Activated CD8-positive, alpha-beta memory T cell treated with anti-CD3 and anti-CD28 coated beads, Interleukin-2, amount 10 ng/mL, durations not matched to agents 7 days and 5 days (primary cell): ENCODE results near the gene BDP1. TPM values are rescaled to one million over a fixed set of nuclear protein-coding genes. Genes with fewer than 3 reads are reported as not detected.
"Not testable (repeated sequence)": the region's sequence is repeated elsewhere in the genome, so short reads cannot be mapped to it uniquely, and the experiment has no call there.

Source experiments
- ATAC-seq: fragments of 150-1000 bp; cut with Tn5 transposase; one replicate; pipeline ENCODE4 v1.10.0; 2021; ENCODE audit warnings: moderate library complexity
- CTCF ChIA-PET: fragments of 350-600 bp; sonication (Branson Sonifier 250); formaldehyde crosslinking; loops from one replicate; lab custom pipeline; 2021; ENCODE audit warnings: antibody characterized with exemption; lab: Charles Lee
- DNase-seq: peaks from one replicate; pipeline ENCODE4 v3.0.0-alpha.2; 2020
- H3K27ac Mint-ChIP-seq: one replicate; pipeline ENCODE4 v1.8.0; 2021; ENCODE audit warnings: mild to moderate bottlenecking, mixed read lengths
- H3K27me3 Mint-ChIP-seq: one replicate; pipeline ENCODE4 v1.8.0; 2021; ENCODE audit warnings: mixed read lengths
- H3K36me3 Mint-ChIP-seq: one replicate; pipeline ENCODE4 v1.8.0; 2021; ENCODE audit warnings: mild to moderate bottlenecking, mixed read lengths
- H3K4me1 Mint-ChIP-seq: one replicate; pipeline ENCODE4 v1.8.0; 2021; ENCODE audit warnings: mixed read lengths
- H3K4me3 Mint-ChIP-seq: one replicate; pipeline ENCODE4 v1.8.0; 2021; ENCODE audit warnings: mild to moderate bottlenecking, moderate library complexity, mixed read lengths
- H3K9me3 Mint-ChIP-seq: one replicate; pipeline ENCODE4 v1.8.0; 2022; ENCODE audit warnings: low read depth, mixed read lengths
- total RNA-seq, 2 experiments: library from RNA; stranded (reverse); gene quantifications; one replicate each; pipeline ENCODE4 v1.2.3, GENCODE V29; 2021

BDP1 gene
- total RNA-seq, 2 experiments from 2014 or later: 36.0 to 37.9 TPM

DNA sequence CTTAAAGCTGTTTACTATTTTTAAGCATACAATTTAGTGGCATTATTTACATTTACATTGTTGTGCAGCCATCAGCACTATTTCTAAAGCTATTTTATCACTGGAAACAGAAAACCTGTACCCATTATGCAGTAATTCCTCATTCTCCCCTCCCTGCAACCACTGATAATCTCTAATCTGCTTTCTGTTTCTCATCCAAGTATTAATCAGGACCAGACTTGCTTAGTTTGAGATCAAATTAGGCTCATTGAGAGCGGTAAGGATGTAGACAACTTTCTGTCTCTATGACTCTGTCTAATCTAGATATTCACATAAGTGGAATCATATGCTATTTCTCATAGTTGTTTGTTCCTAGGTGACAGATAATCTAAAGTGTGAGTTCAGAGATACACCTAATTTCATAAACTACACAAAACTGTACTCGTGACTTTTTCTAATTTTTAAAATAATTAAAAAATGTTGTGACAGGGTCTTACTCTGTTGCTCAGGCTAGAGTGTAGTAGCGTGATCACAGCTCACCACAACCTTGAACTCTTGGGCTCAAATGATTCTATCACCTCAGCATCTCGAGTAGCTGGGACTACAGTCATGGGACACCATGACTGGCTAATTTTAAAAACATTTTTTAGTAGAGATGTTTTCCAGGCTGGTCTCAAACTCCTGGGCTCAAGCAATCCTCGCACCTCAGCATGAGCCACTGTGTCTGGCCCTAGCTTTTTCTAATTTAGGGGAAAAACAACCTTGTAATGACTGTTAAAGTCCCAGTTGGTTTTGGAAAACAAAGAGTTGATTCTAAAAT lies 37.6 kb downstream of the BDP1 start:
- Mint-ChIP-seq H3K4me3 (no peak overlapping the region), H3K27me3 (no peaks in the 10 kb centered on the region), H3K4me1 (no peaks in the 10 kb centered on the region), H3K36me3 (peaks cover 51% of the 10 kb centered on the region), H3K9me3 (no peaks in the 10 kb centered on the region), H3K27ac (no peak overlapping the region)
- ATAC-seq (no peak), DNase-seq (no peak)
- CTCF ChIA-PET: interaction anchor here (0.7 to 1.5 kb wide), 2 partner anchors 17 to 108 kb away, joined by 3 to 4 read pairs; no protein-coding TSS in a partner anchor

DNA sequence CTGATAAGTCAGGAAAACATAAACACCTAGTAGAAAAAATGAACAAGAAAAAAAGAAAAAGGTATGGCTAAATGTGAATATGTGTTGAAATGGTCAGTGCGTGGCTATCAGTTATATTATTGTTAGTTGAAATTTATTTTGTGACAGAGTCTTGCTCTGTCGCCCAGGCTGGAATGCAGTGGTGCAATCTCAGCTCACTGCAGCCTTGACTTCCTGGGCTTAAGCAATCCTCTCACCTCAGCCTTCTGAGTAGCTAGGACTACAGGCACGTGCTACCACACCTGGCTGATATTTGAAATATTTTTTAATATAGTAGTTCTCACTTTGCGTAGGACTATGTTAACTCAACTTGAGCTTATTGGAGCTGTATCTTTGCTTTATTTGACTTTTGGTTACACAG lies 38.8 kb downstream of the BDP1 start:
- H3K36me3 Mint-ChIP-seq: peaks cover 48% of the 10 kb centered on the region
- H3K27me3 Mint-ChIP-seq, CTCF ChIA-PET, H3K4me3 Mint-ChIP-seq, DNase-seq, ATAC-seq, H3K4me1 Mint-ChIP-seq, H3K9me3 Mint-ChIP-seq, H3K27ac Mint-ChIP-seq: not testable (repeated sequence)

DNA sequence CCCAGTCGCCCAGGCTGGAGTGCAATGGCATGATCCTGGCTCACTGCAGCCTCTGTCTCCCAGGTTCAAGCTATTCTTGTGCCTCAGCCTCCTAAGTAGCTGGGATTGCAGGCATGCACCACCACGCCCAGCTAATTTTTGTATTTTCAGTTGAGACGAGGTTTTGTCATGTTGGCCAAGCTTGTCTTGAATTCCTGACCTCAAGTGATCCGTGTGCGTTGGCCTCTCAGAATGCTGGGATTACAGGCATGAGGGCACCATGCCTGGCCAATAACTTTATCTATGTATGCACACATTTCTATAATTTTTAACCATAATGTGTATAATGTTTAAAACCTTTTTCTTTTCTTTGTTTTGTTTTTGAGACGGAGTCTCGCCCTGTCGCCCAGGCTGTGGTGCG lies 43.3 kb downstream of the BDP1 start:
- not testable (repeated sequence) for DNase-seq, H3K27ac Mint-ChIP-seq, ATAC-seq, H3K9me3 Mint-ChIP-seq, H3K4me1 Mint-ChIP-seq, H3K27me3 Mint-ChIP-seq, H3K4me3 Mint-ChIP-seq
- CTCF ChIA-PET: interaction anchor here (1.2 kb wide), 1 partner anchor 16 kb away, joined by 3 read pairs; no protein-coding TSS in a partner anchor
- peaks cover 42% of the 10 kb centered on the region for H3K36me3 Mint-ChIP-seq

DNA sequence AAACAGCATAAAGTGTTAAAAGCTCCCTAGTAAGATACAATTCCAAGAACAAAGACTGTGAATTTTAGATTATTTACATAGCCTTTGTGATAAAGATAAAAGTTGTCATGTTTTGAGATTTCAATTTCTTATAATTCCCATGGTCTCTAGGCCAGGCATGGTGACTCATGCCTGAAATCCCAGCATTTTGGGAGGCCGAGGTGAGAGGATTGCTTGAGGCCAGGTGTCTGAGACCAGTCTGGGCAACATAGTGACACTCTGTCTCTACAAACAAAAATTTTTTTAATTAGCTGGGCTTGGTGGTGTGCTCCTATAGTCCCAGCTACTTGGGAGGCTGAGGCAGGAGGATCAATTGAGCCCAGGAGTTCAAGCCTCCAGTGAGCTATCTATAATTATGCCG lies 48.1 kb downstream of the BDP1 start:
- Mint-ChIP-seq H3K36me3 (peaks cover 51% of the 10 kb centered on the region), H3K4me1 (peaks cover 1% of the 10 kb centered on the region), H3K27ac (no peak overlapping the region), H3K4me3 (no peak overlapping the region), H3K27me3 (no peaks in the 10 kb centered on the region), H3K9me3 (no peaks in the 10 kb centered on the region)
- ATAC-seq (no peak), DNase-seq (no peak)
- CTCF ChIA-PET: interaction anchor here (1.7 kb wide), 1 partner anchor 12 kb away, joined by 4 read pairs; no protein-coding TSS in a partner anchor

DNA sequence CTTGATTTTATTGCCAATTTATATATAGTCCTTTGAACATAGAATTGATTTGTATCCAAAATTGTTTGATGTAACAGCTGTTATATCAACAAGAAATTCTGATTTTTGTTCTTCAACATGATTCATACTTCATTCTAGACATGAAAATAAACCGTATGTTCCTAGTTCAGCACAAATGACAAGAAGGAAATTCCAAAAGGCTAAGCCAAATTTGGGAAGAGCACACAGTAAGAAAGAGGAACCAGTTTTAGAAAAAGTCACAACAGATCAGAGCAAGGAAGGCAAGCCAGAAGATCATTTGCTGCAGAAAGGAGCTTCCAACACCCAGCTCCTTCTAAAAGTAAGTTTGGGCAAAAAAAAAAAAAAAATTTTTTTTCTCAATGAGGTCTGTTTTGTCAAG lies 66.7 kb downstream of the BDP1 start:
- Mint-ChIP-seq H3K27me3 (no peaks in the 10 kb centered on the region), H3K4me1 (no peaks in the 10 kb centered on the region), H3K4me3 (no peak overlapping the region), H3K36me3 (peaks cover 48% of the 10 kb centered on the region), H3K9me3 (no peaks in the 10 kb centered on the region), H3K27ac (no peak overlapping the region)
- DNase-seq (no peak), ATAC-seq (no peak)
- CTCF ChIA-PET: interaction anchor here (1.4 to 1.8 kb wide), 2 partner anchors 9 to 47 kb away, joined by 3 to 6 read pairs; no protein-coding TSS in a partner anchor

DNA sequence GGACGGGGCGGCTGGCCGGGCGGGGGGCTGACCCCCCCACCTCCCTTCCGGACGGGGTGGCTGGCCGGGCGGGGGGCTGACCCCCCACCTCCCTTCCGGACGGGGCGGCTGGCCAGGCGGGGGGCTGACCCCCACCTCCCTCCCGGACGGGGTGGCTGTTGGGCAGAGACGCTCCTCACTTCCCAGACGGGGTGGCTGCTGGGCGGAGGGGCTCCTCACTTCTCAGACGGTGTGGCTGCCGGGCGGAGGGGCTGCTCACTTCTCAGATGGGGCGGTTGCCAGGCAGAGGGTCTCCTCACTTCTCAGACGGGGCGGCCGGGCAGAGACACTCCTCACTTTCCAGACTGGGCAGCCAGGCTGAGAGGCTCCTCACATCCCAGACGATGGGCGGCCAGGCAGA lies 70.2 kb downstream of the BDP1 start:
- CTCF ChIA-PET: interaction anchor here (0.7 kb wide), 1 partner anchor 28 kb away, joined by 3 read pairs; no protein-coding TSS in a partner anchor
- H3K27ac Mint-ChIP-seq, H3K4me3 Mint-ChIP-seq, H3K27me3 Mint-ChIP-seq, ATAC-seq, H3K4me1 Mint-ChIP-seq, DNase-seq, H3K9me3 Mint-ChIP-seq: not testable (repeated sequence)
- H3K36me3 Mint-ChIP-seq: peaks cover 46% of the 10 kb centered on the region

DNA sequence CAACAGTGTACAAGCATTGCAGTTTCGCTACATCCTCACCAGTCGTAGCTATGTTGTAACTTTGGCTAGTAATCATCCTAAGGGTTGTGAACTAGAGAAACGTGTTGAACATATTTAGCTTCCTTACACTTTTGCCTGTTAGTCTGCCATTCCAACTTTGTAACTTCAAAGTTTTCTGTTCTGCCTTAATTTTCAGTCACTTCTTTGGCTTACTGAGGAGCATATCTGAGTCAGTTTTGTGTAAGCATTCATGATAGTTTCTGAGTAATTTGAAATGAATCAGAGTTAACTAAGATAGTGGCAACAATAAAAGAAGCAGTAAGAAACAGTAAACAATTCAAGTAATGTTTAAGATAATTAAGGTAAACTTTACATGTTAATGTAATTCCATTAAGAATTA lies 72.8 kb downstream of the BDP1 start:
- H3K36me3 Mint-ChIP-seq: peaks cover 42% of the 10 kb centered on the region
- H3K27ac Mint-ChIP-seq: no peak overlapping the region
- H3K27me3 Mint-ChIP-seq: no peaks in the 10 kb centered on the region

DNA sequence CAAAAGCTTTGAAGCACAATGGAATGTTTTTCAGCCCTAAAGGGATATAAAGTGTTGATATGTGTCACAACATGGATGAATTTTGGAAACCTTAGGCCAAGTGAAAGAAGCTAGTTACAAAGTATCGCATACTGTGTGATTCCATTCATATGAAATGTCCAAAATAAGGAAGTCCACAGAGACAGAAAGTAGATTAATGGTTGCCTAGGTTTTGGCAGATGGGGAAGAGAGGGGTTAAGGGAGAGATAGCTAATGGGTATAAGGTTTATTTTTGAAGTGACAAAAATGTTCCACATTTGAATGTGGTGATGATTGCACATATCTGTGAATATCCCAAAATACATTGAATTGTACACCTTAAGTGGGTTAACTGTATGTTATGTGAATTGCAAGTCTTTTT lies 74.2 kb downstream of the BDP1 start:
- Mint-ChIP-seq H3K27ac (peak overlapping the region; percentile 57), H3K4me1 (peaks cover 12% of the 10 kb centered on the region), H3K9me3 (no peaks in the 10 kb centered on the region), H3K4me3 (no peak overlapping the region), H3K36me3 (peaks cover 45% of the 10 kb centered on the region), H3K27me3 (no peaks in the 10 kb centered on the region)
- DNase-seq: no peak
- CTCF ChIA-PET: interaction anchor here (1.4 kb wide), 1 partner anchor 74 kb away, joined by 3 read pairs; the partner anchor contains the start of gene BDP1
- ATAC-seq: no peak

More for the DNA sequence above, 72.8 kb downstream of the BDP1 start:
- Mint-ChIP-seq H3K9me3 (no peaks in the 10 kb centered on the region), H3K4me1 (peaks cover 4% of the 10 kb centered on the region), H3K4me3 (no peak overlapping the region)
- DNase-seq: no peak
- CTCF ChIA-PET: interaction anchor here (1.5 kb wide), 1 partner anchor 15 kb away, joined by 4 read pairs; no protein-coding TSS in a partner anchor
- ATAC-seq: no peak

DNA sequence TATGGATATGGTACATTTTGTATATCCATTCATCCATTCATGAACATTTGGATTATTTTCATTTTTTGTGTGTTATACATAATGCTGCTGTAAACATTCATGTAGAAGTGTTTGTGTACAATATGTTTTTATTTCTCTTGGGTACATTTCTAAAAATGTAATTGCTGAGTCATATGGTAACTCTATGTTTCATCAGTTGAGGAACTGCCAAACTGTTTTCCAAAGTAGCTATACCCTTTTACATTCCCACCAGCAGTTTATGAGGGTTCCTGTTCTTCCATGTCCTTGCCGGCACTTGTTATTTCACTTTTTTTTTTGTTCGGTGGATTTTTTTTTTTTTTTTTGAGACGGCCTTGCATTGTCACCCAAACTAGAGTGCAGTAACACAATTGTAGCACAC lies 77.7 kb downstream of the BDP1 start:
- no peak overlapping the region for H3K4me3 Mint-ChIP-seq
- peaks cover 51% of the 10 kb centered on the region for H3K36me3 Mint-ChIP-seq
- no peak for DNase-seq
- peaks cover 12% of the 10 kb centered on the region for H3K4me1 Mint-ChIP-seq
- H3K27ac Mint-ChIP-seq: peak overlapping the region; percentile 75
- CTCF ChIA-PET: interaction anchor here (0.8 kb wide), 1 partner anchor 12 kb away, joined by 3 read pairs; no protein-coding TSS in a partner anchor
- H3K9me3 Mint-ChIP-seq: no peaks in the 10 kb centered on the region
- no peak for ATAC-seq
- H3K27me3 Mint-ChIP-seq: no peaks in the 10 kb centered on the region

DNA sequence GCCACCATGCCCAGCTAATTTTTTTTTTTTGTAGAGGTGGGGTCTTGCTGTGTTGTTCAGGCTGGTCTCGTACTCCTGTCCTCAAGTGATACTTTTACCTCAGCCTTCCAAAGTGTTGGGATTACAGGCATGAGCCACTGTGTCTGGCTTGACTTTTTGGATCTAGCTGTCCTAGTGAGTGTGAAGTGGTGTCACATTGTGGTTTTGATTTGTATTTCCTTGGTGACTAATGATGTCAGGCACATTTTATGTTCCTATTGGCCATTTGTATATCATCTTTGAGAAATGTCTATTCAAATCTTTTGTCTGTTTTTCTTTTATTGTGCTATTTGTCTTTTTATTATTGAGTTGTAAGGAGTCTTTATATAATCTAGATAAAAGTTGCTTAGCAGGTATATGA lies 78.2 kb downstream of the BDP1 start:
- peaks cover 12% of the 10 kb centered on the region for H3K4me1 Mint-ChIP-seq
- CTCF ChIA-PET: no interaction called here
- H3K27me3 Mint-ChIP-seq: no peaks in the 10 kb centered on the region
- peak overlapping the region; percentile 75 for H3K27ac Mint-ChIP-seq
- H3K4me3 Mint-ChIP-seq: no peak overlapping the region
- H3K36me3 Mint-ChIP-seq: peaks cover 48% of the 10 kb centered on the region
- no peak for DNase-seq
- no peaks in the 10 kb centered on the region for H3K9me3 Mint-ChIP-seq
- ATAC-seq: peak; percentile 87

DNA sequence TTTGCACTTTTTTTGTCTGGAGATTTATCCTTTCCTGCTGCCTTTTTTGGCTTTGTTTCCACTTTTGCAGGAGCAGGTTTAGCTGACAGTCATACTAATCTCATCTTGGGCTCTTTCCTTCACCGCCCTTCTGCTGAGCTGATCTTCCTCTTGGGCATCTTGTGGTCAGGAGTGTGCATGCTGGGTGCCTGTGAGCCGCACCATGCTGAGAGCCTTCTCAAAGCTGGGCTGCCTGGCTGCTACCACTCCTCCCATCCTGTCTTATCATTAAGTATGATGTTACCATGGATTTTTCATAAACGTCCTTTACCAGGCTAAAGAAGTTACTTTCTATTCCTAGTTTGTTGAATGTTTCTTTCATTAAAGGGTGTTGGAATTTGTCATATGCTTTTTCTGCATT lies 82.2 kb downstream of the BDP1 start:
- no peaks in the 10 kb centered on the region for H3K9me3 Mint-ChIP-seq
- no peaks in the 10 kb centered on the region for H3K27me3 Mint-ChIP-seq
- ATAC-seq (no peak), DNase-seq (no peak)
- no peak overlapping the region for H3K27ac Mint-ChIP-seq
- H3K36me3 Mint-ChIP-seq: peaks cover 57% of the 10 kb centered on the region
- peaks cover 12% of the 10 kb centered on the region for H3K4me1 Mint-ChIP-seq
- no peak overlapping the region for H3K4me3 Mint-ChIP-seq
- CTCF ChIA-PET: no interaction called here

DNA sequence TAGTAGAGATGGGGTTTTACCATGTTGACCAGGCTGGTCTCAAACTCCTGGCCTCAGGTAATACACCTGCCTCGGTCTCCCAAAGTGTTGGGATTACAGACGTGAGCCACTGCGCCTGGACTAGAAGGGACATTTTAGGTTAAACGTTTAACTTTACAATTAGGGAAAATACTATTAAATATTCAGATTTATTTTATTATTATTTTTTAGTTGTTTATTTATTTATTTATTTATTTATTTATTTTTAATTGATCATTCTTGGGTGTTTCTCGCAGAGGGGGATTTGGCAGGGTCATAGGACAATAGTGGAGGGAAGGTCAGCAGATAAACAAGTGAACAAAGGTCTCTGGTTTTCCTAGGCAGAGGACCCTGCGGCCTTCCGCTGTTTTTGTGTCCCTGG lies 95.4 kb downstream of the BDP1 start:
- H3K36me3 Mint-ChIP-seq: peaks cover 55% of the 10 kb centered on the region
- H3K4me3 Mint-ChIP-seq, H3K9me3 Mint-ChIP-seq, H3K4me1 Mint-ChIP-seq, ATAC-seq, DNase-seq, H3K27me3 Mint-ChIP-seq, H3K27ac Mint-ChIP-seq, CTCF ChIA-PET: not testable (repeated sequence)

DNA sequence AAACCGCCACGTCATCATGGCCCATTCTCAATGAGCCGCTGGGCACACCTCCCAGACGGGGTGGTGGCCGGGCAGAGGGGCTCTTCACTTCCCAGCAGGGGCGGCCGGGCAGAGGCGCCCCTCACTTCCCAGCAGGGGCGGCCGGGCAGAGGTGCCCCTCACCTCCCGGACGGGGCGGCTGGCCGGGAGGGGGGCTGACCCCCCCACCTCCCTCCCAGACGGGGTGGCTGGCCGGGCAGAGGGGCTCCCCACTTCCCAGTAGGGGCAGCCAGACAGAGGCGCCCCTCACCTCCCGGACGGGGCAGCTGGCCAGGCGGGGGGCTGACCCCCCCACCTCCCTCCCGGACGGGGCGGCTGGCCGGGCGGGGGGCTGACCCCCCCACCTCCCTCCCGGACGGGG lies 96.1 kb downstream of the BDP1 start:
- H3K4me1 Mint-ChIP-seq, DNase-seq, H3K4me3 Mint-ChIP-seq, ATAC-seq, CTCF ChIA-PET, H3K27ac Mint-ChIP-seq, H3K9me3 Mint-ChIP-seq, H3K27me3 Mint-ChIP-seq: not testable (repeated sequence)
- peaks cover 55% of the 10 kb centered on the region for H3K36me3 Mint-ChIP-seq
